Measurements from ENCODE around the gene GPN3. TPM values are rescaled to one million over a fixed set of nuclear protein-coding genes. Genes with fewer than 3 reads are reported as not detected.

Gene GPN3
- total RNA-seq (10 to 100 TPM in 3 of 5 experiments, 1 to 10 TPM in 2; 5.1 to 19.7 (median 14.6) TPM), polyA plus RNA-seq (10 to 100 TPM; 31.2 to 40.4 TPM), total RNA-seq (5.7 reads per million, percentile 26 among the genes with 10 or more reads in this experiment)

GRCh38 chr12:110468214-110469048 is at the start of gene GPN3, which contains the start of gene FAM216A:
TSS of gene GPN3 (minus strand) at chr12:110468257. CDS start at chr12:110468203, 54 bp downstream.
TSS of gene FAM216A (plus strand) at chr12:110468845. CDS start at chr12:110468876, 31 bp downstream.
- peaks cover 10 to 19% of the 10 kb centered on the region in 2 donors for H3K4me1 ChIP-seq (ENCODE audit: control insufficient read depth in 2 of 2, insufficient read depth in 2 of 2, low read length in 2 of 2)
- H3K9me3 ChIP-seq (ENCODE audit: control insufficient read depth in 2 of 3, low read length in 3 of 3): no peaks in the 10 kb centered on the region
- DNase-seq: peak; percentile 83 to 98 (median 98)
- peak within 1 kb of the TSS; percentile 90 for H3K27ac ChIP-seq (ENCODE audit: low read depth, low read length)
- CTCF ChIA-PET: interaction anchor here (0.7 to 5.3 kb wide), 16 partner anchors 12 to 356 kb away, joined by 3 to 49 read pairs (median 6); partner anchors contain the start of genes ARPC3, PPP1CC, RAD9B and VPS29
- Mint-ChIP-seq H3K27me3 (no peaks in the 10 kb centered on the region), H3K27ac (peak within 1 kb of the TSS; percentile 88 to 98 (median 95)), H3K4me3 (peak within 1 kb of the TSS; percentile 90 to 100 (median 96)), H3K36me3 (peaks cover 0 to 14% (median 8%) of the 10 kb centered on the region in 5 donors), H3K4me1 (peaks cover 20 to 68% (median 36%) of the 10 kb centered on the region in 7 donors), H3K9me3 (peaks cover 0 to 3% (median 0%) of the 10 kb centered on the region in 11 donors)
- no peaks in the 10 kb centered on the region for H3K27me3 ChIP-seq (ENCODE audit: control insufficient read depth in 2 of 2, insufficient read depth in 2 of 2, low read length in 2 of 2)
- ATAC-seq: peak; percentile 94
- POLR2A ChIA-PET: interaction anchor here (0.5 to 5.2 kb wide), 40 partner anchors 8 to 1086 kb away, joined by 3 to 88 read pairs (median 4); partner anchors contain the start of genes ARPC3, ATP2A2, HVCN1 and PPP1CC
- peak within 1 kb of the TSS; percentile 95 for H3K4me3 ChIP-seq (ENCODE audit: low read length)
- intact Hi-C loops (cut with micrococcal nuclease): loop anchor here (1.0 to 5.0 kb wide), 18 partner anchors 18 to 471 kb away; partner anchors contain the start of genes ARPC3 (in 2 of the 2), PPP1CC (in 2 of the 2), PPTC7 (in 2 of the 2) and RAD9B (in 2 of the 2)
- peaks cover 0 to 18% (median 0%) of the 10 kb centered on the region in 3 experiments for H3K36me3 ChIP-seq (ENCODE audit: control insufficient read depth in 2 of 3, insufficient read depth in 3 of 3, low read length in 3 of 3)

GRCh38 chr12:110516995-110517394 is 48.9 kb upstream of the GPN3 start:
- CTCF ChIA-PET: interaction anchor here (0.5 kb wide), 1 partner anchor 33 kb away, joined by 5 read pairs; no protein-coding TSS in a partner anchor
- intact Hi-C loops (cut with micrococcal nuclease): no loop called here
- POLR2A ChIA-PET: no interaction called here

GRCh38 chr12:110514363-110514762 is 46.3 kb upstream of the GPN3 start:
- ATAC-seq: no peak
- intact Hi-C loops (cut with micrococcal nuclease): no loop called here

More at GRCh38 chr12:110516995-110517394, 48.9 kb upstream of the GPN3 start:
- H3K4me3 Mint-ChIP-seq: no peak overlapping the region
- no peak overlapping the region for H3K27ac Mint-ChIP-seq
- DNase-seq (no peak), ATAC-seq (no peak)
- H3K4me1 Mint-ChIP-seq: peaks cover 0 to 5% (median 0%) of the 10 kb centered on the region in 7 donors
- Histone ChIP-seq H3K4me3 (ENCODE audit: low read length) (no peak overlapping the region), H3K4me1 (ENCODE audit: control insufficient read depth in 2 of 2, insufficient read depth in 2 of 2, low read length in 2 of 2) (peaks cover 0 to 3% of the 10 kb centered on the region in 2 donors), H3K27me3 (ENCODE audit: control insufficient read depth in 2 of 2, insufficient read depth in 2 of 2, low read length in 2 of 2) (no peaks in the 10 kb centered on the region), H3K36me3 (ENCODE audit: control insufficient read depth in 2 of 3, insufficient read depth in 3 of 3, low read length in 3 of 3) (no peaks in the 10 kb centered on the region), H3K9me3 (ENCODE audit: control insufficient read depth in 2 of 3, low read length in 3 of 3) (no peaks in the 10 kb centered on the region), H3K27ac (ENCODE audit: low read depth, low read length) (no peak overlapping the region)
- no peaks in the 10 kb centered on the region for H3K9me3 Mint-ChIP-seq
- peaks cover 0 to 4% (median 0%) of the 10 kb centered on the region in 5 donors for H3K27me3 Mint-ChIP-seq
- no peaks in the 10 kb centered on the region for H3K36me3 Mint-ChIP-seq

GRCh38 chr12:110513842-110514241 is 45.8 kb upstream of the GPN3 start:
- ChIA-PET CTCF (interaction anchor here (0.9 to 6.7 kb wide), 5 partner anchors 9 to 89 kb away, joined by 3 to 58 read pairs (median 4); partner anchors contain the start of genes FAM216A and GPN3), POLR2A (interaction anchor here (1.4 kb wide), 1 partner anchor 88 kb away, joined by 3 read pairs; no protein-coding TSS in a partner anchor)
- H3K27ac ChIP-seq (ENCODE audit: low read depth, low read length): no peak overlapping the region
- Mint-ChIP-seq H3K27ac (no peak overlapping the region), H3K36me3 (no peaks in the 10 kb centered on the region), H3K4me3 (no peak overlapping the region), H3K27me3 (peaks cover 0 to 9% (median 0%) of the 10 kb centered on the region in 5 donors), H3K4me1 (peaks cover 0 to 5% (median 0%) of the 10 kb centered on the region in 7 donors), H3K9me3 (no peaks in the 10 kb centered on the region)
- no peak overlapping the region for H3K4me3 ChIP-seq (ENCODE audit: low read length)
- no peaks in the 10 kb centered on the region for H3K36me3 ChIP-seq (ENCODE audit: control insufficient read depth in 2 of 3, insufficient read depth in 3 of 3, low read length in 3 of 3)
- ATAC-seq (no peak), DNase-seq (no peak)
- intact Hi-C loops (cut with micrococcal nuclease): no loop called here
- no peaks in the 10 kb centered on the region for H3K27me3 ChIP-seq (ENCODE audit: control insufficient read depth in 2 of 2, insufficient read depth in 2 of 2, low read length in 2 of 2)
- H3K4me1 ChIP-seq (ENCODE audit: control insufficient read depth in 2 of 2, insufficient read depth in 2 of 2, low read length in 2 of 2): no peaks in the 10 kb centered on the region
- no peaks in the 10 kb centered on the region for H3K9me3 ChIP-seq (ENCODE audit: control insufficient read depth in 2 of 3, low read length in 3 of 3)

More at GRCh38 chr12:110514363-110514762, 46.3 kb upstream of the GPN3 start:
- Histone ChIP-seq H3K4me1 (ENCODE audit: control insufficient read depth in 2 of 2, insufficient read depth in 2 of 2, low read length in 2 of 2) (no peaks in the 10 kb centered on the region), H3K27me3 (ENCODE audit: control insufficient read depth in 2 of 2, insufficient read depth in 2 of 2, low read length in 2 of 2) (no peaks in the 10 kb centered on the region), H3K4me3 (ENCODE audit: low read length) (no peak overlapping the region), H3K27ac (ENCODE audit: low read depth, low read length) (no peak overlapping the region), H3K9me3 (ENCODE audit: control insufficient read depth in 2 of 3, low read length in 3 of 3) (no peaks in the 10 kb centered on the region), H3K36me3 (ENCODE audit: control insufficient read depth in 2 of 3, insufficient read depth in 3 of 3, low read length in 3 of 3) (no peaks in the 10 kb centered on the region)
- Mint-ChIP-seq H3K4me1 (peaks cover 0 to 5% (median 0%) of the 10 kb centered on the region in 7 donors), H3K9me3 (no peaks in the 10 kb centered on the region), H3K36me3 (no peaks in the 10 kb centered on the region), H3K4me3 (no peak overlapping the region), H3K27ac (no peak overlapping the region), H3K27me3 (peaks cover 0 to 9% (median 0%) of the 10 kb centered on the region in 5 donors)
- ChIA-PET CTCF (interaction anchor here (0.9 to 6.7 kb wide), 6 partner anchors 25 to 88 kb away, joined by 3 to 58 read pairs (median 3); partner anchors contain the start of genes FAM216A and GPN3), POLR2A (interaction anchor here (1.4 kb wide), 1 partner anchor 88 kb away, joined by 3 read pairs; no protein-coding TSS in a partner anchor)
- DNase-seq: no peak

- DNase-seq (no peak), ATAC-seq (no peak)
- Histone ChIP-seq H3K4me1 (ENCODE audit: control insufficient read depth in 2 of 2, insufficient read depth in 2 of 2, low read length in 2 of 2) (no peaks in the 10 kb centered on the region), H3K9me3 (ENCODE audit: control insufficient read depth in 2 of 3, low read length in 3 of 3) (no peaks in the 10 kb centered on the region), H3K27ac (ENCODE audit: low read depth, low read length) (no peak overlapping the region), H3K36me3 (ENCODE audit: control insufficient read depth in 2 of 3, insufficient read depth in 3 of 3, low read length in 3 of 3) (no peaks in the 10 kb centered on the region), H3K4me3 (ENCODE audit: low read length) (no peak overlapping the region), H3K27me3 (ENCODE audit: control insufficient read depth in 2 of 2, insufficient read depth in 2 of 2, low read length in 2 of 2) (no peaks in the 10 kb centered on the region)
- ChIA-PET CTCF (interaction anchor here (0.6 to 1.4 kb wide), 3 partner anchors 52 to 315 kb away, joined by 3 read pairs; no protein-coding TSS in a partner anchor), POLR2A (interaction anchor here (0.6 kb wide), 1 partner anchor 1036 kb away, joined by 3 read pairs; no protein-coding TSS in a partner anchor)
- Mint-ChIP-seq H3K4me1 (peaks cover 0 to 3% (median 0%) of the 10 kb centered on the region in 7 donors), H3K36me3 (no peaks in the 10 kb centered on the region), H3K9me3 (no peaks in the 10 kb centered on the region), H3K27ac (no peak overlapping the region), H3K4me3 (no peak overlapping the region), H3K27me3 (peaks cover 0 to 5% (median 0%) of the 10 kb centered on the region in 5 donors)
- intact Hi-C loops (cut with micrococcal nuclease): no loop called here
Observed at GRCh38 chr12:110508071-110508586, 40.1 kb upstream of the GPN3 start.

GRCh38 chr12:110505332-110505731 is 37.3 kb upstream of the GPN3 start:
- peaks cover 11 to 28% (median 19%) of the 10 kb centered on the region in 7 donors for H3K4me1 Mint-ChIP-seq

More at GRCh38 chr12:110505332-110505731, 37.3 kb upstream of the GPN3 start:
- H3K36me3 ChIP-seq (ENCODE audit: control insufficient read depth in 2 of 3, insufficient read depth in 3 of 3, low read length in 3 of 3): peaks cover 0 to 4% (median 0%) of the 10 kb centered on the region in 3 experiments
- Mint-ChIP-seq H3K4me3 (no peak overlapping the region), H3K27me3 (peaks cover 0 to 3% (median 0%) of the 10 kb centered on the region in 5 donors), H3K36me3 (peaks cover 0 to 9% (median 0%) of the 10 kb centered on the region in 5 donors), H3K9me3 (peaks cover 0 to 6% (median 0%) of the 10 kb centered on the region in 11 donors), H3K27ac (no peak overlapping the region)
- no peak for DNase-seq
- no peak overlapping the region for H3K27ac ChIP-seq (ENCODE audit: low read depth, low read length)
- no peaks in the 10 kb centered on the region for H3K27me3 ChIP-seq (ENCODE audit: control insufficient read depth in 2 of 2, insufficient read depth in 2 of 2, low read length in 2 of 2)
- no peaks in the 10 kb centered on the region for H3K9me3 ChIP-seq (ENCODE audit: control insufficient read depth in 2 of 3, low read length in 3 of 3)
- peaks cover 9 to 11% of the 10 kb centered on the region in 2 donors for H3K4me1 ChIP-seq (ENCODE audit: control insufficient read depth in 2 of 2, insufficient read depth in 2 of 2, low read length in 2 of 2)
- ATAC-seq: no peak
- ChIA-PET CTCF (interaction anchor here (0.7 to 0.8 kb wide), 2 partner anchors 8 to 85 kb away, joined by 3 to 4 read pairs; no protein-coding TSS in a partner anchor), POLR2A (interaction anchor here (0.6 to 0.8 kb wide), 2 partner anchors 72 to 101 kb away, joined by 3 read pairs; no protein-coding TSS in a partner anchor)
- intact Hi-C loops (cut with micrococcal nuclease): no loop called here
- H3K4me3 ChIP-seq (ENCODE audit: low read length): no peak overlapping the region

All from naive thymus-derived CD4-positive, alpha-beta T cell (primary cell).